ENCODE data around the gene DHRS1.

The DHRS1 gene

GRCh38 chr14:24243336-24243836 lies 56.2 kb downstream of the DHRS1 start:
- DNase-seq, result no peak

DNA sequence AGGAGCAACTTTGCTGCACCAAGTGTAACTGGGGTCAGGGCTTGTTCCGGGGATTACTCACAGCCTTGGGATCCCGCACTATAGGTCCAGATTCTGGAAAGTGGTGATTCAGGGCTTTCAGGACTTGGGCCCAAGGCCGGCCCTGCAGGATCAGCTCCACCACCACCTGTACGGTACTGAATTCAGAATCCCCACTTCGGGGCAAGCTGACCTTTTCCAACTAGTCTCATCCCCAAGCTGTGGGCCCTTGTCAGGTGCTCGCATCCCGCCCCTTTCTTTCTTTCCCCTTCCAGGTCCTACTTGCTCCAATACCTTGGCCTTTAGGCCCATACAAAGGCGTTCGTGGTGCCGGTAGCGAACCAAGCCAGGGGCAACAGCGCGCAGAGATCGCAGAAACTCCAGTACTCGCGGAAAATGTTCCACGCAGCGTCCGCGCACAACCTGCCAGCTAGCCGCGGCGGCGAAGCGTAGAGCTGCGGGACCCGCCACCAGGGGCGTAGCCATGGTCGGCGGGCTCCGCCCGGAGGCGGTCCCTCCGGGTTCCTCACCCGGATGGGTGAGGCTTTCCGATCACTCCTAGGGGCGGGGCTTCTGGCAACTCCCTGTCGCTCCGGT lies 57.6 kb downstream of the DHRS1 start:
- DNase-seq, result peak in 1 of 2 experiments; percentile 87
